HL-60 (cell line): ENCODE measurements around the gene FERMT3.

ENCODE experiments used
- DNase-seq, 2 experiments: peaks; one replicate each; pipeline ENCODE4 v3.0.0-alpha.2; 2010 to 2020; ENCODE audit warnings: low read depth in 1 of 2, low spot score in 1 of 2
- H3K27ac ChIP-seq: fragments of 250-450 bp; sonication (Bioruptor Pico); replicated peaks from 2 replicates; pipeline ENCODE4 v1.5.1; 2020; ENCODE audit warnings: mild to moderate bottlenecking, moderate library complexity
- H3K27me3 ChIP-seq: fragments of 250-450 bp; sonication (Bioruptor Pico); 2 replicates; pipeline ENCODE4 v1.5.1; 2021; ENCODE audit warnings: mild to moderate bottlenecking, moderate library complexity; ENCODE audit not compliant: insufficient read depth, poor library complexity, severe bottlenecking
- H3K4me3 ChIP-seq: replicated peaks from 2 replicates; pipeline ENCODE4 v1.5.1; 2011; ENCODE audit warnings: mild to moderate bottlenecking, control low read depth, low read length; ENCODE audit not compliant: insufficient read depth
- GABPA ChIP-seq: IDR thresholded peaks from 2 replicates; pipeline ENCODE4 v1.6.1; 2012; ENCODE audit warnings: low read depth
- POLR2AphosphoS5 ChIP-seq: IDR thresholded peaks from 2 replicates; pipeline ENCODE4 v1.6.1; 2012; ENCODE audit warnings: low read depth
- REST ChIP-seq: IDR thresholded peaks from 2 replicates; pipeline ENCODE4 v1.6.1; 2012; ENCODE audit warnings: low read depth; ENCODE audit not compliant: insufficient replicate concordance
- SPI1 ChIP-seq: IDR thresholded peaks from 2 replicates; pipeline ENCODE4 v1.6.1; 2012; ENCODE audit warnings: low read depth, mild to moderate bottlenecking, borderline replicate concordance
- TF ChIP-seq, protein P1 (sequence below): IDR thresholded peaks from one replicate; pipeline ENCODE4 v1.5.1; 2011; ENCODE audit warnings: low read length, control low read depth, inconsistent platforms; ENCODE audit not compliant: insufficient read depth

The FERMT3 gene

GRCh38 chr11:64259533-64260067, 53.1 kb downstream of the FERMT3 start:
- TF ChIP-seq POLR2AphosphoS5 = no peak
- no peak for TF ChIP-seq REST
- no peak for TF ChIP-seq SPI1
- TF ChIP-seq GABPA = no peak
- TF ChIP-seq, protein P1, sequence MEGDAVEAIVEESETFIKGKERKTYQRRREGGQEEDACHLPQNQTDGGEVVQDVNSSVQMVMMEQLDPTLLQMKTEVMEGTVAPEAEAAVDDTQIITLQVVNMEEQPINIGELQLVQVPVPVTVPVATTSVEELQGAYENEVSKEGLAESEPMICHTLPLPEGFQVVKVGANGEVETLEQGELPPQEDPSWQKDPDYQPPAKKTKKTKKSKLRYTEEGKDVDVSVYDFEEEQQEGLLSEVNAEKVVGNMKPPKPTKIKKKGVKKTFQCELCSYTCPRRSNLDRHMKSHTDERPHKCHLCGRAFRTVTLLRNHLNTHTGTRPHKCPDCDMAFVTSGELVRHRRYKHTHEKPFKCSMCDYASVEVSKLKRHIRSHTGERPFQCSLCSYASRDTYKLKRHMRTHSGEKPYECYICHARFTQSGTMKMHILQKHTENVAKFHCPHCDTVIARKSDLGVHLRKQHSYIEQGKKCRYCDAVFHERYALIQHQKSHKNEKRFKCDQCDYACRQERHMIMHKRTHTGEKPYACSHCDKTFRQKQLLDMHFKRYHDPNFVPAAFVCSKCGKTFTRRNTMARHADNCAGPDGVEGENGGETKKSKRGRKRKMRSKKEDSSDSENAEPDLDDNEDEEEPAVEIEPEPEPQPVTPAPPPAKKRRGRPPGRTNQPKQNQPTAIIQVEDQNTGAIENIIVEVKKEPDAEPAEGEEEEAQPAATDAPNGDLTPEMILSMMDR = no peak
- DNase-seq = no peak
- no peaks in the 10 kb centered on the region for H3K27me3 ChIP-seq
- no peak overlapping the region for H3K27ac ChIP-seq
- H3K4me3 ChIP-seq = no peak overlapping the region

GRCh38 chr11:64260147-64260708, 53.7 kb downstream of the FERMT3 start:
- no peak overlapping the region for H3K27ac ChIP-seq
- TF ChIP-seq POLR2AphosphoS5 (no peak), SPI1 (no peak), GABPA (no peak), REST (no peak)
- TF ChIP-seq, protein P1 = no peak
- H3K4me3 ChIP-seq = no peak overlapping the region
- DNase-seq = no peak
- no peaks in the 10 kb centered on the region for H3K27me3 ChIP-seq

- Histone ChIP-seq H3K27me3 (no peaks in the 10 kb centered on the region), H3K27ac (no peak overlapping the region), H3K4me3 (no peak overlapping the region)
- no peak for DNase-seq
- TF ChIP-seq GABPA (no peak), POLR2AphosphoS5 (no peak), SPI1 (no peak), REST (no peak)
- TF ChIP-seq, protein P1 = no peak
These were observed 55.1 kb downstream of the FERMT3 start for GRCh38 chr11:64261556-64262080.
